B cell (primary cell): ENCODE data around the gene ZNF688. TPM values are rescaled to one million over a fixed set of nuclear protein-coding genes. Genes with fewer than 3 reads are reported as not detected.

ENCODE experiments used
- ATAC-seq: fragments of 200-7000 bp; cut with Tn5 transposase; one replicate; pipeline ENCODE4 v1.10.0; 2021; ENCODE audit warnings: low read depth, mild to moderate bottlenecking, moderate number of reproducible peaks, moderate library complexity
- CTCF ChIA-PET: fragments of 350-600 bp; sonication (Branson Sonifier 250); formaldehyde crosslinking; loops from one replicate; lab custom pipeline; 2021; ENCODE audit warnings: antibody characterized with exemption, inconsistent platforms; lab: Charles Lee
- POLR2A ChIA-PET: fragments of 350-600 bp; sonication (Branson Sonifier 250); formaldehyde crosslinking; loops from one replicate; lab custom pipeline; 2021; ENCODE audit warnings: antibody characterized with exemption; lab: Charles Lee
- DNase-seq: peaks from one replicate; pipeline ENCODE4 v3.0.0; 2013
- H2AFZ ChIP-seq: 2 replicates; pipeline ENCODE4 v1.6.1; 2012; ENCODE audit warnings: mild to moderate bottlenecking, low read depth, low read length; ENCODE audit not compliant: insufficient read depth, poor library complexity, severe bottlenecking
- H3K27ac ChIP-seq, 2 donors: 1 replicate in 1 of 2; 2 replicates in 1 of 2; pipeline ENCODE4 v1.5.1; 2012 to 2013; ENCODE audit warnings: low read length in 2 of 2, mild to moderate bottlenecking in 2 of 2, moderate library complexity in 1 of 2
- H3K27me3 ChIP-seq, 4 experiments: fragments of 200-600 bp in 1 of 4; sonication (generic) in 1 of 4; replicated peaks in 1 of 4; 1 replicate in 2 of 4; 2 replicates in 2 of 4; pipeline versions ENCODE4 v1.6.1 to v1.7.0; 2013 to 2016; ENCODE audit warnings: low read length in 3 of 4, mild to moderate bottlenecking in 2 of 4, mixed read lengths in 1 of 4, moderate library complexity in 1 of 4; ENCODE audit not compliant: insufficient read depth in 4 of 4, control insufficient read depth in 3 of 4; ENCODE audit errors: control extremely low read depth in 1 of 4
- H3K36me3 ChIP-seq, 2 experiments: replicated peaks in 1 of 2; 1 replicate in 1 of 2; 2 replicates in 1 of 2; pipeline versions ENCODE4 v1.6.1 to v1.7.1; 2013; ENCODE audit warnings: low read length in 1 of 2; ENCODE audit not compliant: insufficient read depth in 2 of 2, control insufficient read depth in 1 of 2; ENCODE audit errors: control extremely low read depth in 1 of 2, extremely low read depth in 1 of 2
- H3K4me1 ChIP-seq, 2 donors: fragments of 200-600 bp in 1 of 2; sonication (generic) in 1 of 2; 1 replicate in 1 of 2; 2 replicates in 1 of 2; pipeline versions ENCODE4 v1.5.1 to v1.6.1; 2013 to 2017; ENCODE audit warnings: low read length in 2 of 2; ENCODE audit not compliant: control insufficient read depth in 2 of 2, insufficient read depth in 2 of 2
- H3K4me2 ChIP-seq: replicated peaks from 2 replicates; pipeline ENCODE3; 2012; ENCODE audit warnings: mild to moderate bottlenecking, low read depth, low read length; ENCODE audit not compliant: poor library complexity, severe bottlenecking
- H3K4me3 ChIP-seq, 5 experiments: fragments of 200-600 bp in 1 of 5; sonication (generic) in 1 of 5; 1 replicate in 3 of 5; 2 replicates in 2 of 5; pipeline versions ENCODE4 v1.5.1 to v1.7.0; 2011 to 2016; ENCODE audit warnings: low read length in 4 of 5, mild to moderate bottlenecking in 4 of 5, low read depth in 2 of 5, control low read depth in 1 of 5, moderate library complexity in 1 of 5; ENCODE audit not compliant: insufficient read depth in 1 of 5; ENCODE audit errors: control extremely low read depth in 1 of 5, extremely low read depth in 1 of 5
- H3K79me2 ChIP-seq: fragments of 200-600 bp; sonication (generic); one replicate; pipeline ENCODE4 v1.6.0; 2016; ENCODE audit warnings: low read length; ENCODE audit not compliant: control insufficient read depth, insufficient read depth
- H3K9ac ChIP-seq: fragments of 200-600 bp; sonication (generic); 2 replicates; pipeline ENCODE4 v1.6.1; 2017; ENCODE audit warnings: mild to moderate bottlenecking, low read length, moderate library complexity
- H3K9me3 ChIP-seq, 3 donors: one replicate each; pipeline versions ENCODE4 v1.6.1 to v1.7.1; 2013; ENCODE audit warnings: low read length in 2 of 3; ENCODE audit not compliant: control insufficient read depth in 2 of 3, insufficient read depth in 1 of 3; ENCODE audit errors: control extremely low read depth in 1 of 3
- H4K20me1 ChIP-seq: 2 replicates; pipeline ENCODE4 v1.6.0; 2012; ENCODE audit warnings: mild to moderate bottlenecking, low read length; ENCODE audit not compliant: insufficient read depth, control insufficient read depth, poor library complexity, severe bottlenecking
- H3K27ac Mint-ChIP-seq: one replicate; pipeline ENCODE4 v1.8.0; 2021; ENCODE audit warnings: mixed read lengths
- H3K27me3 Mint-ChIP-seq: one replicate; pipeline ENCODE4 v1.8.0; 2021; ENCODE audit warnings: mixed read lengths
- H3K4me1 Mint-ChIP-seq: one replicate; pipeline ENCODE4 v1.8.0; 2021; ENCODE audit warnings: mixed read lengths
- H3K4me3 Mint-ChIP-seq: one replicate; pipeline ENCODE4 v1.8.0; 2021; ENCODE audit warnings: mixed read lengths
- H3K9me3 Mint-ChIP-seq: one replicate; pipeline ENCODE4 v1.8.0; 2022; ENCODE audit warnings: mixed read lengths; ENCODE audit not compliant: insufficient read depth
- EZH2 ChIP-seq: IDR thresholded peaks from 2 replicates; pipeline ENCODE4 v1.6.1; 2012; ENCODE audit warnings: borderline replicate concordance, low read depth, mild to moderate bottlenecking, moderate library complexity, low read length; ENCODE audit not compliant: insufficient read depth, poor library complexity, severe bottlenecking
- WGBS: methylation state at CpG from one replicate; pipeline ENCODE4 v1.1.5; 2013; ENCODE audit warnings: missing lambda C conversion rate; ENCODE audit not compliant: insufficient coverage; 5-methylcytosine and 5-hydroxymethylcytosine counted together
- intact Hi-C: fragments of 100-400 bp; cut with micrococcal nuclease; formaldehyde crosslinking; loops from one replicate; pipeline ENCODE4 v1.10.0; 2022
- polyA plus RNA-seq: library from polyadenylated mRNA; depleted of rRNA; stranded (reverse); fragments of >200 nt; gene quantifications from 2 replicates; pipeline ENCODE4 v1.2.3, GENCODE V29; 2012
- total RNA-seq, 2 donors: library from RNA; stranded (reverse); fragments of 120-200 nt in 1 of 2; gene quantifications; 1 replicate in 1 of 2; 2 replicates in 1 of 2; pipeline versions ENCODE4 v1.2.3 to v1.2.4, GENCODE V29; 2013 to 2022
- TF ChIP-seq, protein P1 (sequence below): fragments of 200-600 bp; IDR thresholded peaks from one replicate; pipeline ENCODE4 v1.8.0; 2022; ENCODE audit warnings: antibody characterized with exemption, mild to moderate bottlenecking

The ZNF688 gene
- total and polyA plus RNA-seq, 2 donors (not counting 1 experiment from before 2014, with no cell fraction given) = 20.6 to 23.1 TPM

DNA sequence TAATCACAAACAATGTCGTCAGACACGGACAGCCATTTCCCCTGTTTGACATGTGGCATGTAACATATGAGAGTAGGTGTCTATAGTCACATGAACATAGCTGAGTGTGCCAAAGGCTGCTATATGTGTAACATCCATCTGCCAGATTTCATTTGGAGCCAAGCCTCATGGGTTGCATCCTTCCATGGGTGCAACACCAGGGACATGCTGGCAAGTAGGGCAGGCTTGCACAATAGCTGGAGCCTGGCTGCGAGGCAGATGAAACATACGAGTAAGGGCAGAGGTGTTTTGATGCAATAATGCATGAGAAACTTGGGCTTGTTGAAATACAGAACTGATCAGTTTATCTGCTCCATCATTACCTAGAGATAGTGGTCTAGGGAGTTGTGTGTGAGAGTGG is 47.7 kb upstream of the ZNF688 start:
- no peak overlapping the region for H3K27ac Mint-ChIP-seq
- WGBS = 100% methylated on average over 2 of the region's 4 CpGs
- Histone ChIP-seq H3K9ac (no peak overlapping the region), H3K27ac (no peak overlapping the region), H3K9me3 (no peaks in the 10 kb centered on the region), H3K4me3 (no peak overlapping the region), H3K4me2 (no peak overlapping the region), H3K36me3 (no peaks in the 10 kb centered on the region), H4K20me1 (no peaks in the 10 kb centered on the region), H3K27me3 (no peaks in the 10 kb centered on the region), H2AFZ (no peak overlapping the region), H3K79me2 (no peaks in the 10 kb centered on the region), H3K4me1 (peaks cover under 1 to 2% of the 10 kb centered on the region in 2 donors)
- no peak for DNase-seq
- H3K4me1 Mint-ChIP-seq = peaks cover 2% of the 10 kb centered on the region
- intact Hi-C loops = no loop called here
- POLR2A ChIA-PET = interaction anchor here (0.7 kb wide), 1 partner anchor 552 kb away, joined by 3 read pairs; no protein-coding TSS in a partner anchor
- no peak overlapping the region for H3K4me3 Mint-ChIP-seq
- no peak for ATAC-seq
- H3K27me3 Mint-ChIP-seq = peaks cover 21% of the 10 kb centered on the region
- TF ChIP-seq EZH2 = no peak
- TF ChIP-seq, protein P1, sequence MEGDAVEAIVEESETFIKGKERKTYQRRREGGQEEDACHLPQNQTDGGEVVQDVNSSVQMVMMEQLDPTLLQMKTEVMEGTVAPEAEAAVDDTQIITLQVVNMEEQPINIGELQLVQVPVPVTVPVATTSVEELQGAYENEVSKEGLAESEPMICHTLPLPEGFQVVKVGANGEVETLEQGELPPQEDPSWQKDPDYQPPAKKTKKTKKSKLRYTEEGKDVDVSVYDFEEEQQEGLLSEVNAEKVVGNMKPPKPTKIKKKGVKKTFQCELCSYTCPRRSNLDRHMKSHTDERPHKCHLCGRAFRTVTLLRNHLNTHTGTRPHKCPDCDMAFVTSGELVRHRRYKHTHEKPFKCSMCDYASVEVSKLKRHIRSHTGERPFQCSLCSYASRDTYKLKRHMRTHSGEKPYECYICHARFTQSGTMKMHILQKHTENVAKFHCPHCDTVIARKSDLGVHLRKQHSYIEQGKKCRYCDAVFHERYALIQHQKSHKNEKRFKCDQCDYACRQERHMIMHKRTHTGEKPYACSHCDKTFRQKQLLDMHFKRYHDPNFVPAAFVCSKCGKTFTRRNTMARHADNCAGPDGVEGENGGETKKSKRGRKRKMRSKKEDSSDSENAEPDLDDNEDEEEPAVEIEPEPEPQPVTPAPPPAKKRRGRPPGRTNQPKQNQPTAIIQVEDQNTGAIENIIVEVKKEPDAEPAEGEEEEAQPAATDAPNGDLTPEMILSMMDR = no peak
- H3K9me3 Mint-ChIP-seq = no peaks in the 10 kb centered on the region
- CTCF ChIA-PET = interaction anchor here (0.8 to 2.3 kb wide), 5 partner anchors 10 to 201 kb away, joined by 3 to 10 read pairs (median 3); partner anchors contain the start of gene DCTPP1

DNA sequence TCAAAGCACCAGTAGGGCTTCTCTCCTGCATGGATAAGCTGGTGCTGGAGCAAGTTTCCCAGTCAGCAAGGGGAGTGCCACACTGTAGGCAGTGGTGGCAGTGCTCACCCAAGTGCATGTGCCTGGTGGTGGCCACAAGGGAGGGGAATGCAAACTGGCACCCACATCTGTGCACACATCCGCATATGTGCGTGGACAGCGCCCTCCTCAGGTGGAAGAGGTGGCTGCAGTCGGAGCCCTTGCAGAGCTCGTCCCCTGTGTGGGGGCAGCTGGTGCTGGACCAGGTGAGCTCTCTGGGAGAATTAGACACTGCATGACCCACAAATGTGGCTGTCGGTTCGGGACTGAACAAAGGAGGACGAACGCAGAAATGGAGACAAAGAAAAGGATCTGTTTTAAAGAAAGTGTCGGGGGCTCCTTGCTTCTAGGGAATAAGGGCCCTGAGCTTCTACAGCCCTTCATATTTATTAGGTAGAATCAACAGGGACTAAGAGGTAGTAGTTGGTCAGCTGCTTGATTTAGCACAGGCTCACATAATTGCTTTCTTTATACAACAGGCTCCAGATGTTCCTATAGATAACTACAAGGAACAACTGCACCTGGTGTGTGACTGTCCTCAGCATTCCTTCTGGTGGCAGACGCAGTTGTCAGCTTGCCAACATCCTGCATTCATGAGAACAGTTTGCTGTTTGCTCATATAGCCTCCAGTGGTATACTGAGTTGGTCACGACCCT is 44.0 kb upstream of the ZNF688 start:
- Mint-ChIP-seq H3K4me3 (no peak overlapping the region), H3K27me3 (peaks cover 6% of the 10 kb centered on the region), H3K9me3 (no peaks in the 10 kb centered on the region), H3K4me1 (peaks cover 9% of the 10 kb centered on the region), H3K27ac (no peak overlapping the region)
- ChIA-PET POLR2A (interaction anchor here (2.1 kb wide), 1 partner anchor 185 kb away, joined by 4 read pairs; the partner anchor contains the start of gene DCTPP1), CTCF (interaction anchor here (0.8 to 3.9 kb wide), 11 partner anchors 11 to 213 kb away, joined by 3 to 13 read pairs (median 4); partner anchors contain the start of gene DCTPP1)
- H3K4me2 ChIP-seq = no peak overlapping the region
- no peaks in the 10 kb centered on the region for H3K36me3 ChIP-seq
- TF ChIP-seq, protein P1 = peak; percentile 73
- TF ChIP-seq EZH2 = no peak
- H3K79me2 ChIP-seq = no peaks in the 10 kb centered on the region
- ATAC-seq (peak; percentile 64), DNase-seq (peak; percentile 68)
- peaks cover 5 to 12% of the 10 kb centered on the region in 2 donors for H3K4me1 ChIP-seq
- WGBS = 68% methylated on average over 10 of the region's 12 CpGs
- H3K9ac ChIP-seq = no peak overlapping the region
- no peak overlapping the region for H3K4me3 ChIP-seq
- no peaks in the 10 kb centered on the region for H3K9me3 ChIP-seq
- no peaks in the 10 kb centered on the region for H4K20me1 ChIP-seq
- H3K27ac ChIP-seq = no peak overlapping the region
- intact Hi-C loops = no loop called here
- H2AFZ ChIP-seq = no peak overlapping the region
- no peaks in the 10 kb centered on the region for H3K27me3 ChIP-seq
